ENCODE data around the gene HPCAL4.

Gene HPCAL4

DNA sequence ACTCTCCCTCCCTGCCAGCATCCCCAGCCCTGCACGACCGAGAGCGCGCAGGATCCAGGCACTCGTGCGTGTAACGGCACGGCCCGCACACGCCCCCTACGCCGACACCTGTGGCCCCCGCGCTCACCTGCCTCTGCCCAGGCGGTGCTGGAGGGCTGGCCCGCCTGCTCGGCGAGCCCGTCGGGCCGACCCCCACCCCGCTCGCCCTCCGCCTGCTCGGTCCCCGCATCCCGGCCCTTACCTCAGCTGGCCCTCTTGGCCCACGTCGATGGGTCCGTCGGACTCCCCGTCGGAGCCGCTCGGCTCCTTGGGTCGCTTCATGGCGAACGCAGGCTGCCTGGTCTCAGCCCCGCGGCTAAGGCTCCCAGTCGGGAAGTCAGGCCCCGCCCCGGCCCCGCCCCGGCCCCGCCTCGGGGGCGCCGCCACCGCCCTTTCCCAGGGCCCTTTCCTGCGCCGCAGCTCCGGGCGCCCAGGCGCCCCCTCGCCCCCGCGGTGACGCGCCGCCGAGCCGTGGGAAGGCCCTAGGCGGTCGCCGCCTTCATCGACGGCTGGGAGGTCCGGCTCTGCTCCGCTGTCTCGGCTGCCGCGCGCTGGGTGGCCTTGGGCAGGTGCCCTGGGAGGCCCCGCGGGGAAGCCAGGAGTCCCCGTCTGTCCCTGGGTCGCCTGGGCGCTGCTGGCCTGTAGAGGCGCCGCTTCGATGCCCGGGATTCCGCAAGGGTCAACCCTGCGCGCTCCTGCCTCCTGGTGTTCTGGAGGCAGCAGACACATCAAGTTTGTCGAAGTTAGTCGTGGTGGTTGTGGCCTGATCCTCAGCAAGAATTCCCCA is 51.7 kb downstream of the HPCAL4 start, which contains the start of gene HEYL:
HEYL (minus strand) TSS at position 339 of the 826 bp plus-strand sequence; CDS start at position 321, 18 bp downstream.
- Histone ChIP-seq H3K27ac (peak within 1 kb of the TSS; percentile 90 to 96), H3K4me3 (peak within 1 kb of the TSS; percentile 78)
- DNase-seq (ENCODE audit: low spot score) = peak; percentile 94
- peak; percentile 37 for TF ChIP-seq CTCF (IDR thresholded peaks at IDR 0.05)

- Histone ChIP-seq H3K27ac (peak overlapping the region; percentile 90 to 96), H3K4me3 (peak overlapping the region; percentile 78)
- no peak for DNase-seq (ENCODE audit: low spot score)
- TF ChIP-seq CTCF (IDR thresholded peaks at IDR 0.05) = no peak
Observed at GRCh38 chr1:39638965-39639304, 52.3 kb downstream of the HPCAL4 start.

- Histone ChIP-seq H3K4me3 (peak overlapping the region; percentile 78), H3K27ac (peak overlapping the region; percentile 90 to 96)
- TF ChIP-seq CTCF (IDR thresholded peaks at IDR 0.05) = no peak
- no peak for DNase-seq (ENCODE audit: low spot score)
Observed at GRCh38 chr1:39637361-39637760, 53.9 kb downstream of the HPCAL4 start.

DNA sequence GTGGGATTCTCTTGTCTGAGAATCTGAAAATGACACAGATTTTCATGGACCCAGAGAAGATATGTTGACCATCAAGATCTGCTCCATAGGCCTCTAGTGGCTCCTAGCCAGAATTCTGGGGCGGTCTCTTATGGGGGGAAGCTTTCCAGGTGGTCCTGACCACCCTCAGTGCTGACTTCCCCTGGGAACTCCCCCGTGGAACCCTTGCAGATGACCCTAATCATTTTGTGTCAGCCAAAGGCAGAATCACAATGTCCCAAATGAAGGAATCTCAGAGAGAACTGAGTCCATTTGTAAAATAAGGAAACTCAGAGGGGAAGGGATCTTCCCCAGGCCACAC is 55.4 kb downstream of the HPCAL4 start:
- Histone ChIP-seq H3K27ac (peak overlapping the region; percentile 90 to 96), H3K4me3 (peak overlapping the region; percentile 78)
- DNase-seq (ENCODE audit: low spot score) = no peak
- no peak for TF ChIP-seq CTCF (IDR thresholded peaks at IDR 0.05)

DNA sequence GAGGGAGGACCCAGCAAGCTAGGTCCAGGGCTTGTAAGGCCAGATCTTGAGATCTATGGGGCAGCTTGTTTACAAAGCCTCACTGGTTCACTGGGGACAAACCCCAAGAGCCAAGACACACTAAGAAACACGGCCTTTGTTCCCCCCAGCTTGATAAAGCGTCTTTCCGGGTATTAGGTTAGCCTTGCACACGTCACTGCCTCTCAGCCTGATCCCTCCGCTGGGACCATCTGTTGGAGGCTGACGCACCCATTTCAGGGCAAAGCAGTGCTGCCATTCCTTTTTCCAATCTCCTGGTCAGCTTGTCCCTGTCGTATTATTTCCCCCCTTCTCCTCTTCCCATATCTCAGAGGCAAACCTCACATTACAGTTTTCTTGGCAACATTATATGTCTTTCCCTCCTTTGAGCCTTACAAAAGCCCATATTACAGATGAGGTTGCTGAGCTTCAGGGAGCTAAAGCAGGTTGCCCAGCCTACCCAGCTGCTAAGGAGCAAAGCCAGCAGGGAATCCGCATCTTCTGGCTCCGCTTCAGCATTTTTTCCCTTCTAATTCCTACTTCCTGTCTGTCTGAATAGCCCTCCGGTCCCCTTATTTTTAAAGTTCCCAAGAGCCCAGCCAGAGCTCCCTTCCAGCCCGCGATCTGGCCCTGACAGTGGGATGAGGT is 55.9 kb downstream of the HPCAL4 start:
- TF ChIP-seq CTCF (IDR thresholded peaks at IDR 0.05) = no peak
- peak; percentile 92 for DNase-seq (ENCODE audit: low spot score)
- Histone ChIP-seq H3K27ac (peak overlapping the region; percentile 90 to 96), H3K4me3 (peak overlapping the region; percentile 78)

GRCh38 chr1:39633422-39633821 is 57.8 kb downstream of the HPCAL4 start:
- no peak for TF ChIP-seq CTCF (IDR thresholded peaks at IDR 0.05)
- H3K27ac ChIP-seq = peak overlapping the region; percentile 90 to 96
- DNase-seq (ENCODE audit: low spot score) = no peak
- H3K4me3 ChIP-seq = peak overlapping the region; percentile 78

Data from coronary artery (tissue), 2 donors.